HG03460 (cell line): ENCODE measurements around the gene ANKRD66.
"Not testable (repeated sequence)": the region's sequence is repeated elsewhere in the genome, so short reads cannot be mapped to it uniquely, and the experiment has no call there.

Experiments used
- ATAC-seq: cut with Tn5 transposase; IDR thresholded peaks from one replicate; pipeline ENCODE4 v1.9.1; 2021; ENCODE audit not compliant: unreplicated experiment

The ANKRD66 gene

DNA sequence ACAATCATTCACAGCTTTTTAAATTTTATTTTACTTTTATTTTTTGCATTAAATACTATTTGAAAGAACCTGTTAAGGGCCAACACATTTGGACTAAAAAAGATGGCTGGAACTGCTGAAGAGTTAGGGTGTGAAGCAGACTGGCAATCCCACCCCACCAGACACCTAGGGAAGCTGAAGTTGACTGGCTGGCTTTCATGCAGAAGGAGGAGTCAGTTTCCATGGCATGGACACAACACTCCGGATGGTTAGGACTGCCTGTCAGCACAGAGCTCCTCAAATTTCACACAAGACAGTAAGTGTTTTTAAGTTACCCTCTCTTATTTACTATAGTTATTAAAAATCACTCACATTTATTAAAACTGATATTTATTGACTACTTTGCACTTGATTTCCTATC lies at the start of gene ANKRD66:
Gene ANKRD66, plus strand, starts transcription at position 238 of the 400 bp plus-strand sequence. CDS start 5,016 bp downstream, outside the sequence.
- ATAC-seq, result no peak

DNA sequence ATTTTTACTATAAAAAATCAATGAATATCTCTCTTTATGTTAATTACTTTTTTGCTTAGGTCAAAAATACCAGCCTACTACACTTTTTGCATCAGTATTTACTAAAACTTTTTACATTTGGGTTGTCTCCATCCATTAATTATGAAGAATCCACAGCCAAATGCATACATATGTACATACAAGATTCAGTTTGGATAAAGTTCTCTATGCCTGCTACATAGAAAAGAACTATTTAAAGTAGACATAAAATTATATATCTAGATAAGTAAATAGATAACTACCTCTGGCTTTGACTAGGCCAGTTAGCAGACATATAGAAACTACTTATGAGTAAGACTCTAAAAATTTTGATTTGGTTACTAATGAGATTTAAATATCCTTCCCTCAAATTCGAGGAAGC lies 46.8 kb upstream of the ANKRD66 start:
- ATAC-seq, result no peak

DNA sequence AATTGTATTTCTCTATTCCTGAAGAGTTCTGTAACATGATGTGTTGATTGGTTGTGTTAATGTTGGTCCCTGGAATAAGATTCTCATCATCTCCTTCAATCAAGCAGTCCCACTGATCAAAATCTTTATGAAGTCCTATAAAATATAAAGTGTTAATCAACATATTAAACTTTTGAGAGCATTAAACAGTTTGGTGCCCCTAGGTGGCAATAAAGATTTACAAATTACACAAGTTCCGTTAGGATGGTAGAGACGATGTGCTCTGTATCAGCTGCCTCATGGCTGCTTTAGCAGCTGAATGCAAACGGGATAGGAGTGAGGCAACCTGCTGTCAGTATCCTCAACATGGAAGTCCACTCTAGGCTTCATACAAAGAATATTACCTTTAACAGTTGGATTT lies 42.2 kb upstream of the ANKRD66 start:
- ATAC-seq, result no peak

DNA sequence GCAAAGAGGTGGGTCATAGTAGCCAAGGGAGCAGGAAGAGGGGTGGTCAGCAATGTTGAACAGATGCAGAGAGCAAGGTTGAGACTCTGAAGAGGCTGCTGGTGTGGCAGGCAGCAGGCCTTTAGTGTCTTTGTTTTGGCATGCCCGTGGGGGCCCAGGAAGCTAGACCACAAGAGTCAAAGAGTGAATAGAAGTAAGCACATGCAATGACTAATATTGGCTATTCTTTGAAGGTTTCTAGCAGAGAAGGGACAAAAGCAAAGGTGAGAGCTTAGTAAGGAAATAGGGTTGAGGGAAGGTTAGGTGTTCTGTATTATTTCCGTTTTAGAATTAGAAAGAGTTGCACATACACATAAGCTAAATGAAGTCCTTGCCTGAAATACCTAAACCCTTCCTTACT lies 40.3 kb upstream of the ANKRD66 start:
- ATAC-seq, result no peak

DNA sequence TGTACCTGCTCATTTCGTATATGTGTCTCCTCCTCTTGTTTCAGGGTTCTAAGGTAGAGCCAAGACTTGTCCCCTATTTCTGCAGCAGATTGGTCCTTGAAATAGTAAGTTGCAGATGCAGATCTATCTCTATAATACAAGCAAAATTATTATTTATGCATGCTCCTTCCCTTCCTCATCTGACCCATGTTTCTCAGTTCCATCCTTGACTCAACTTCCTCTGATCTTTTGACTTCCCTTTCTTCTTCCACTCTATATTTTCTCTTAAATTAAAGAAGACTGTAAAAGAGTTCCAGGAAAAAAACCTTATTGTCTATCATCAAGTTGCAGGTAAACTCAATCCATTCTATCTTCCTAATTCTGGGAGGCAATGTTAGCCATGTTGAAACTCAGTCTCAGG lies 35.2 kb upstream of the ANKRD66 start:
- ATAC-seq, result no peak

DNA sequence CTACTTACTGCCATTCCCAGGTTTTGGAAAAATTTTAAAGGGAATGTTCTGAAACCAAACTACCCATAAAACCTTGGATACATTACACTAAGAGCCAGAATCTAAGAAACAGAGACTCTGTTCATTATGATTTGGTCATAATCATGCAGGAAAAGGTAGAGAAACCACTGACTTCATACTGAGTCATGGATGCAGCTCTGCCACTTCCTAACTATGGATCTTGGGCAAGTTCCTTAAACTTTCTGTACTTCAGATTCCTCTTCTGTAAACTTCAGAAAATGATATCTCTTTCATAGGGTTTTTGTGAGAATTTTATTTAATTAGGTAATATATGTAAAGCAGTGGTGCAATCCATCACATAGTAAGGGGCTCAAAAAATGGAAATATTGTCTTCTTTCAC lies 31.6 kb upstream of the ANKRD66 start:
- ATAC-seq, result no peak

DNA sequence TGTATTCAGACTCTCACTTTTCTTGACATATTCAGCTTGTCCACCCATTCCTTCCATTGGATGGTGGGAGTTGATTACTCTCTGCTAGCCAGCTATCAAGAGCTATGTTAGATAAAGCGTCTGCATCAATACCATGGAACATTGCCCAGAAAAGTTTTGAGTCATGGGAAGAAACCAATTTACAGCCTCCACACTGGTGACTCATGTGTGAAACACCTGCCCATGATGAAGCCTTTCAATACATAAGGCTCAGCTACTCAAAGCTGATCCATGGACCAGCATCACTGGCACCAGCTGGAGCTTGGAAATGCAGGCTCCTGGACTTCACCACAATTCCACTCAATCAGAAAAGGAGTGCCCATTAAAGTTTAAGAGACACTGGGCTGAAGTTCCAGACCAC lies 27.6 kb upstream of the ANKRD66 start:
- no peak for ATAC-seq

DNA sequence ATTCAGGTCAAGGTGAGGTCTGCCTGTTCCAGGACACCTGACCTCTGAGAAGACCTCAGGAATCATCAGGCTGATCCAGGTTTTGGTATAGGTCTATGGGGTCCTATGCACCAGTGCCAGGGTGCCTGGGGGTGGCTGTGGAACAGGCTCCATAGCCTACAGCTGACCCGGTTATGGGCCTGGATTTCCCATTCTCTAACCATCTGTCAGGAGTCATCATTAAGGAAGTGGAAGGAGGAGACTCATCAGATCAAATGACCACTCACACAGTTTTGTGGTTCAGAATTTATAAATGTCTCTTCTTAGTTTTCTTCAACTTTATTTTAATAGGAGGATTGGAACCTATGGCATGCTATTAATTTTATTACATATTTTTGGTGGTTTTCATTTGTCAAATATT lies 26.3 kb upstream of the ANKRD66 start:
- no peak for ATAC-seq

DNA sequence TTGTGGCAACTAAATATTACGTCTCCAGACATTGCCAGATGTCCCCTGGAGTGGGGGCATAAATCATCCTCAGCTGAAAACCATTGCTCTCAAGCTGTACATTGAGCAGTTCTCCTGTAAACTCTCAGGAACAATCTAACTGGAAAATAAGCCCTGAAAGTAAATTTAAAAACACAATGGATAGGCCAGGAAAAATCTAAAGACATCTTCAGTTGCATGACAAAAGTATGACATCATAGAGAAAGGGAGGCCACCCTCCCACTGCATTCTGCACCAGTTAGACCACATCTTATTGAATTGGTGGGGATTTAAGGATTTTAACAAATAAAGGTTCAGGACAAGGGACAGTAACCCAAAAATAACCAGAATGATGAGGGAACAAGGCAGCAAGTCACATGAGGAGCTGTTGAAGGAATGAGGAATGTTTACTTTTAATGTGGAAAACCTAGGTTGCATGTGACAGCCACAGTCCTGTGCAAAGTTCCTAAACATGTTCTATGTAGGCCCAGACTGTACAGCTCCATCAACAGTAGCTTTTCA lies 16.9 kb upstream of the ANKRD66 start:
- ATAC-seq, result no peak

DNA sequence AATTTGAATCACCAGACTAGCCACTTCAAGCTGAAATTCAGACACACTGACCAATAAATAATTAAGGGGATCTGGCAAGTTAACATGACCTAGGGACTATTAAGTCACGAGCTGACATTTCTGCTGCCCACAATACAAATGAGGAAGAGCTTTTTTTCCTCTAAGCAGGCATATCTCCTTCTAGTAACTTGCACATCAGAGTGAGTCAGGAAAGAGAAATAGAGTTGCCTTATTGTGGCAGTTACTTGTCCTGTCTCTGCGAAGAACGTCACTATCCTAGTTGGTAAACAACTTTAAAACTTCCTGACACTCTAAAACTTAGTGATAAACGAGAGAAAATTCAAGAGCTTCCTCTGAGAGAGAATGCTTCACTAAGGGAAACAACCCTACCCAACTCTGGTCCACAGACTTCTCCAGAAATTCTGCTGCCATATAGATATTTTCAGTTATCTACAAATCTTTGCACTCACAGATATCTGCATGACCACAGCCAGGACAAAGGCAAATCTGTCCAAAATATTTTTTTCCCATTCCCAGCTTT lies 15.7 kb upstream of the ANKRD66 start:
- ATAC-seq, result no peak

DNA sequence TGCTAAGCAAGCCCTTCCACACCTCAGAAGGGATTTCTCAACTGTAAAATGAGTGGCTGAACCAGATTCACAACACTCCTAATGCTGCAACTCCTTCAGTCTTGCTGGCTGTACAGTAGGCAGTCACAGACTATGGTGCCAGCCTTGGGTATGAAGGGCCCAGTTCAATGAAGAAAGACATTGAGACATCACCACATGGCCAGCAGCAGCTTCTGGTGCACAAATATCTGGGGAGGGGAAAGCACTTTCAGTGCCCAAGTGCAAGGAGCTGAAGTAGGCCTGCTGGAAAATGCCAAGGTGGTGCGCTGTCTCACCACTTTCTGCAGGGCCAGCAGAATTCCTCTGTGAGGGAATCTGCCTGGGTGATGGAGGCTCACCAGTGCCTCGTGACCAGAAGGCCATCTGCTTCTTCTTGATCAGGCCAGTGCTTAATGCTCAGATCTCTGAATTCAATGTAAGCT lies 13.4 kb upstream of the ANKRD66 start:
- no peak for ATAC-seq

DNA sequence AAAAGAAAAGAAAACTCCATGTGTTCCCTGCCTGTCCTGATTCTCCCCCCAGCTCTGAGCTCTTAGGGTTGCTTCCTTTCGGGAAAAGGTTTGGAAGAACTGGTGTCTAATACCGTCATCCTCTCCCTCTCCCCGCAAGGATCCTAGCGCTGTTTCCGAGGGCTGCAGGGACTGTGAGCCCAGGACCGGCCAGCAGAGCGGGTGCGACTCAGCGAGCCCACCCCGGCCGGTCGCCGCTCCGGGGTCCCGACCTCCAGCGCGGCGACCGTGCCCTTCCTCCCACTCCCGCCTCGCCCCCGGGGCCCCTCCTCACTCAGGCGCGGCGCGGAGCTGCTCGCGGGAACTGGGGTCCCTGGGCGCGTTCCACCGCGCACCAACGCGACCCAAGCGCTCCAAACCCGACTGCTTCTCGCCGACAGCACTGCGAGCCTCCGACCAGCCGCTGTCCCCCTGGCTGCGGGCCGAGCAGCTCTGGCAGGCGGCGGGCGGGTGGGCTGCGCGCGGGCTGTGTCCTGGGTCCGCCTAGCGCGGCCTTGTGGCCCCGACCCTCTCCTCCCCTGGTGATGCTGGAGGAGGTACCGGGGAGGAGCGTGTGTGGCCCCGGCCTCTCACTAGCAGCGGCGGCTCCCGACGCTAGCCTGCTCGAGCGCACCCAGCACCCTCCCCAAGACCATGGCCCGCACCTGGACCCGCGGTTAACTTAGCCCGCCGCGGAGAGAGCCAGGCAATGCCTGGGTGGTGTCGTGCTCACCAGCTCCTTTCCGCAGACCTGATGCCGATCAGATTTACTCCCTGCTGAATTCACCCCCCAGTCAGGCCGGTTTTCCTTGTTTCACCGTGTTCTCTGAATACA lies 11.6 kb upstream of the ANKRD66 start, which contains the start of gene PLA2G7:
Gene PLA2G7, minus strand, starts transcription at position 509 of the 853 bp plus-strand sequence. CDS start 12,484 bp downstream, outside the sequence.
- no peak for ATAC-seq

DNA sequence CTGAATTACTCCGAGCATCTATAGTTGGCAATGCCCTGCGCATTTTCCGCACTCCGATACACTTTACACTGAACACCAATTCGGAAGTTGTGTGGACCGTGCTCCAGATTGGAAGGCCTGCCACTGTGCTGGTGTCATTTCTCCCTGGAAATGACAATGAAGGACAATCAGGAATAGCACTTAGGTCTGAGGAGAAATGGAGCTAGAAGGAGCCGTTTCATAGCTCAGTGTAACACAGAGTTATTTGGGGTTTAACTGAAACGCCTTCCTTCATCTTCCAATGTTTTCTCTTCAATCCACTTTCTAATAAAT lies 11.1 kb upstream of the ANKRD66 start:
- no peak for ATAC-seq

DNA sequence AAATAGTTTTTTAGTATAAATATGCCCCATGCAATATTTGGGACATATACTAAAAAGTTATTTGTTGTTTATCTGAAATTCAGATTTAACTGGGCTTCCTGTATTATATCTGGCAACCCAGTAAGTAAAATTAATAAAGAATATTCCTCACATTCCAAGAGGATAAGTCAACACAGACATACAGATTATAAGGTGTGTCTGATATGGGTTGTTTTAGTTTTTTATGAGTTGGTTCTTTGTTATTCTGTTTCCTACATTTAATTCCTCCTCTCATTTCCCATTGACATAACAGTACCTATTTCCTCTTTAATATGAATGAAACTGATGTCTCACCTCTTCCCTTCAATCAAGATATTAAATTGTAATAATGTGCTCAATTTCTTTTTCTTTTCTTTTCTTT lies 9.8 kb upstream of the ANKRD66 start:
- ATAC-seq, result no peak

DNA sequence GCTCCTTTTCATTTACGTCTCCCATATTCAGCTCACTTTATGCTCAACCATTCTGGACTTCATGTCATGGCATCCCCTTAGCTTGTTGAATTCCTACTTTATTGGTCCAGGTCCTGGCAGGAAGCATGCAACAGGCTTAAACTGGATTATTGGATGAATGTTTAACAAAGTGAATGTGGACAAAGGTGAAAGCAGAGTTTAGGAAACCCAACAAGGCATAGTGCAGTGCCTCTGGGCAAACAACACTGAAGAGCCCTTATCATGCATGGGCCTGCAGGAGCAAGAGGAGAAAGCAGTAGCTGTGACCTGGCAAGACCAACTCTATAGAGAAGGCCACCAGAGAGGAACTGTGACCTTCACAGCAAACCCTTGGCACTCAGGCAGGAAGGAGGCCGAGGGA lies 5.3 kb upstream of the ANKRD66 start:
- ATAC-seq, result no peak

DNA sequence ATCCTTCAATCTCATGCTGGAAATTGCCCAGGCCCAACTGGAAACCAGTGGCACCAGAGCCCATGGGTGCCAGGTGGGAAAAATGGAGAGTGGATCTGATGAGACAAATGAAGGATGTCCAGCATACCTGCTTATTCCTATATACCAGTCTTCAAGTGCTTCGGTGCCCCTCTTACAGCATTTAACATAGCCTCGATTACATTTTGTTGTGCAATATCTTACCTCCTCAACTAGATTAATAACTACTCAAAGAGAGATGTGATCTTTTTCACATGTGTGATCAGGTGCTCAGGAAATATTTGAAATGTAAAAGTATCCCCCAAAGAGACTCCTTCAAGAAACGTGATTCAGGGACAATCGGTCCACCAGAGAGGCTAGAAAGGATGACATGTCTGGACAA lies 4.8 kb upstream of the ANKRD66 start:
- no peak for ATAC-seq

DNA sequence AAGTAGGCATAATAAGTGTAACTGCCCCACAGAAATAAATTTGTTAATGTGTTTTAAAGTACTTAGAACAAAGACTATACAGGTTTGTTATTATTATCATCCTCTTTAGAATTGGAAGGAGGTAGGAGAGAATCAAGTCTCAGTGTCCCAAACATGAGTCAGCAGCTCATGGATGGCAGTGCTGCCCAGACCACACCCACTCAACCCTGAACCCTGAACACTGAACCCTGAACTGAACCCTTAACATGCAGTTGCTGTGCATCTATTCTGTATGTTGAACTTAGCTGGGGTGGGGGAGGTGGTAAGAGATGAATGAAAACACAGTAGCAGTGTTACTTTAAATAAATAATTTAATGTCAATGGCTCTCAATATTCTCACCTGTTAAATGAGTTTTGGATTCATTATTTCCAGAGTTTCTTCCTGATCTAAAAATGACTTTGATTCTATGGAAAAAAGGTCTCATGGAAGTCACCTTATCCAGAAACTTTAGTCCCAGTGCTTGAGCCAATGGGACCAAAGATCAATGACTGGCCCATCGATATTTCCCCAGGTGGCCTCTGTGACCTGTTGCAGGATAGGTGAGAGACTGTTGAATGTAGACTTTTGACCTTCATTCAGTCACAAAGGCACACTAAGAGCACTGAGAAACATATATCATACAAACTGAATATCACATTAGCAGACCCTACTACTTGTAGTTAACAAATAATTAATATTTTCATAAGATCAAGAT lies 3.1 kb upstream of the ANKRD66 start:
- no peak for ATAC-seq

DNA sequence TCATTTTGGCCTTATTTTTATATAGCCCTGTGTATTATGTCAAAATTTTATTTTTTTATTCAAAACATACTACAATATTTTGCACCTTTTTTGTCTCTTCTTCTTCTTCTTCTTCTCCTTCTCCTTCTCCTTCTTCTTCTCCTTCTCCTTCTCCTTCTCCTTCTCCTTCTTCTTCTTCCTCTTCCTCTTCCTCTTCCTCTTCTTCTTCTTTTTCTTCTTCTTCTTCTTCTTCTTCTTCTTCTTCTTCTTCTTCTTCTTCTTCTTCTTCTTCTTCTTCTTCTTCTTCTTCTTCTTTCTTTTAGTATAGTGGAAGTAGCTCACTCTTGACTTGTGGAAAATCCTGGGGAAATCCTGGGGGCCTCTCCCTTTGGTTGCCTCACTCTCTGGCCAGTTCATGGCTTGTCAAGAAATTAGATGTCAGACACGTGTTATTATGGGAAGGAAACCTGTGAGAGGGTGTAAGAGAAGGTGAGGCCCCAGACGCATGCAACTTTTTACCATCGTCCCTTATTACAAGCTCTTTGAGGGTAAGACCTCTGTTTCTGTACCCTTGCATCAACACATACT lies 2.5 kb upstream of the ANKRD66 start:
- not testable (repeated sequence) for ATAC-seq

DNA sequence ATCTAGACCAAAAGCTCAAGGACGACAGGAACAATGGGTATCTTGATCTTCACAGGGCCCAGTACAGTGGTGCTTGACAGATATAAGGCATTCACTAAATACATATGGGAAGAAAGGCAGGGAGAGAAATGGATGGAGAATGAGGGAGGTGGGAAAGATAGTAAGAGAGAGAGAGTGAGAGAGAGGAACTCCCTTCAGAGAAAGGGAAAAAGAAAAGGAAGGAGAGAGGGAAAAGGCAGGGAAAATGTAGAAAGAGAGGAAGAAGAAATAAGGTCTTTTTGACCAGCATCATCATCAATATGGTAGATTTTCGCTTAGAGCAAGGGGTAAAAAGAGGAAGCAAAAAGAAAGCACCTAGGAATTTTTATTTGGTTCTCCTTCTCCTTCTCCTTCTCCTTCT lies 760 bp upstream of the ANKRD66 start:
- ATAC-seq, result no peak

DNA sequence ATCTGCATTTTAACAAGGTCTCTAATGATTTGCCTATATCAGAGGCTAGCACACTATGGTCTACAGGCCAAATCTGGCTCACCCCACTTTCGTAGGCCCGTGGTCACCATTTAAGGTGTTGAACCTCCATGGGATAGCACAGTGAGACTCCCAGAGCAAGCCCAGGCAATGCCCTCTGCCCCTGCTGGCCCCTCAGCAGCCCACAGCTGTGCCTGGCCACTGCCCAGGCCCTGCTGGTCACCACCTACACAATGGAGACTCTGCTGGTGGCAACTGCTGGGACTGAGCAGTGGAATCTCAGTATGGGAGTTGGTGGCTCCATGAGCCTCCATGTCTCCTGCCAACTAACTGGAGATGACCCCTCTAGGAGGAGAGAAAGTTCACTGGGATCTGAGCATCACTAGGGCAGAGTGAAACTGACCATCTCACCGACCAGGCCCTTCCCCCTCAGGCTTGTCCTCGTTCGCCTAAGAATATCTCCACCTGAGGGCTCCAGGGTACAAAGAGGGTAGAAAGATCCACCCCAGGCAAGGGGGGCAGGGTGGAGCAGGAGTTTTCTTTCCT lies 2.3 kb downstream of the ANKRD66 start:
- ATAC-seq, result no peak

DNA sequence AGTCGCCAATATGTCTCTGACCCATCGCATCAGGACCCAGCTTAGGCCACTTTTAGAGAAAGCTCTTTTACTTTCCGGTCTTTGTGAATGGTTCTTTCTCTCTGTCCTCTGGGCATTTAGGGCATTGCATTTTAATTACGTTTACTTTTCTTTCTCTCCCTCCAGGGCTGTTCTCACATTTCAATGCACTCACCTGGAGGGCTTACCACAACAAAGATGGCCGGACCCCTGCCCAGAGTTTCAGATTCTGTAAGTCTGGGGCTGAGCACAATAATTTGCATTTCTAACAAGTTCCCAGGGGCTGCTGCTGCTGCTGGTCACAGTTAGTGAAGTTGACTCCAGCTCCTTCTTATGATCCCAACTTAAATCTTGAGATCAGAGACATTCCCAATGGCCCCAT lies 3.0 kb downstream of the ANKRD66 start:
- no peak for ATAC-seq
